Stimulated activated CD4-positive, alpha-beta T cell treated with anti-CD3 and anti-CD28 coated beads, Interleukin-1b, Interleukin-23, amount 100 ng/mL, for 24 hours (primary cell): ENCODE results near the gene FAM9C.

ENCODE experiments used
- DNase-seq, 4 experiments: peaks; one replicate each; pipeline ENCODE4 v3.0.0-alpha.2; 2020; ENCODE audit warnings: low read depth in 4 of 4, low spot score in 1 of 4

FAM9C gene

GRCh38 chrX:13008851-13009250 lies 35.6 kb downstream of the FAM9C start:
- DNase-seq, result no peak

GRCh38 chrX:13008189-13008533 lies 36.3 kb downstream of the FAM9C start:
- no peak for DNase-seq

GRCh38 chrX:13007519-13008188 lies 36.8 kb downstream of the FAM9C start:
- DNase-seq, result no peak

- no peak for DNase-seq
Measured at GRCh38 chrX:13005661-13006473, 38.6 kb downstream of the FAM9C start.

- DNase-seq, result no peak
Measured at GRCh38 chrX:13001961-13002671, 42.3 kb downstream of the FAM9C start.

GRCh38 chrX:13001097-13001496 lies 43.3 kb downstream of the FAM9C start:
- no peak for DNase-seq

GRCh38 chrX:13000301-13000811 lies 44.1 kb downstream of the FAM9C start:
- DNase-seq, result no peak

- DNase-seq, result peak in 2 of 4 experiments; percentile 23
Measured at GRCh38 chrX:12999422-12999821, 45.0 kb downstream of the FAM9C start.

GRCh38 chrX:12997906-12998687 lies 46.3 kb downstream of the FAM9C start:
- no peak for DNase-seq

- no peak for DNase-seq
Measured at GRCh38 chrX:12996934-12997435, 47.4 kb downstream of the FAM9C start.

GRCh38 chrX:12994321-12994720 lies 50.1 kb downstream of the FAM9C start:
- no peak for DNase-seq

GRCh38 chrX:12993826-12994225 lies 50.6 kb downstream of the FAM9C start:
- DNase-seq, result no peak

- no peak for DNase-seq
Measured at GRCh38 chrX:12992544-12993118, 51.8 kb downstream of the FAM9C start.

GRCh38 chrX:12991575-12991974 lies 52.8 kb downstream of the FAM9C start:
- DNase-seq, result no peak

GRCh38 chrX:12989461-12989860 lies 55.0 kb downstream of the FAM9C start:
- no peak for DNase-seq

GRCh38 chrX:12988797-12989196 lies 55.6 kb downstream of the FAM9C start:
- no peak for DNase-seq

GRCh38 chrX:12987900-12988594 lies 56.4 kb downstream of the FAM9C start:
- DNase-seq, result no peak

GRCh38 chrX:12987340-12987739 lies 57.1 kb downstream of the FAM9C start:
- no peak for DNase-seq

GRCh38 chrX:12986886-12987285 lies 57.5 kb downstream of the FAM9C start:
- DNase-seq, result no peak
